B cell (primary cell): ENCODE results near the gene ANKRD11. TPM values are rescaled to one million over a fixed set of nuclear protein-coding genes. Genes with fewer than 3 reads are reported as not detected.

Experiments used
- ATAC-seq: fragments of 200-7000 bp; cut with Tn5 transposase; one replicate; pipeline ENCODE4 v1.10.0; 2021; ENCODE audit warnings: low read depth, mild to moderate bottlenecking, moderate number of reproducible peaks, moderate library complexity
- CTCF ChIA-PET: fragments of 350-600 bp; sonication (Branson Sonifier 250); formaldehyde crosslinking; loops from one replicate; lab custom pipeline; 2021; ENCODE audit warnings: antibody characterized with exemption, inconsistent platforms; lab: Charles Lee
- POLR2A ChIA-PET: fragments of 350-600 bp; sonication (Branson Sonifier 250); formaldehyde crosslinking; loops from one replicate; lab custom pipeline; 2021; ENCODE audit warnings: antibody characterized with exemption; lab: Charles Lee
- DNase-seq: peaks from one replicate; pipeline ENCODE4 v3.0.0; 2013
- H2AFZ ChIP-seq: 2 replicates; pipeline ENCODE4 v1.6.1; 2012; ENCODE audit warnings: mild to moderate bottlenecking, low read depth, low read length; ENCODE audit not compliant: insufficient read depth, poor library complexity, severe bottlenecking
- H3K27ac ChIP-seq, 2 donors: 1 replicate in 1 of 2; 2 replicates in 1 of 2; pipeline ENCODE4 v1.5.1; 2012 to 2013; ENCODE audit warnings: low read length in 2 of 2, mild to moderate bottlenecking in 2 of 2, moderate library complexity in 1 of 2
- H3K27me3 ChIP-seq, 4 experiments: fragments of 200-600 bp in 1 of 4; sonication (generic) in 1 of 4; replicated peaks in 1 of 4; 1 replicate in 2 of 4; 2 replicates in 2 of 4; pipeline versions ENCODE4 v1.6.1 to v1.7.0; 2013 to 2016; ENCODE audit warnings: low read length in 3 of 4, mild to moderate bottlenecking in 2 of 4, mixed read lengths in 1 of 4, moderate library complexity in 1 of 4; ENCODE audit not compliant: insufficient read depth in 4 of 4, control insufficient read depth in 3 of 4; ENCODE audit errors: control extremely low read depth in 1 of 4
- H3K36me3 ChIP-seq, 2 experiments: replicated peaks in 1 of 2; 1 replicate in 1 of 2; 2 replicates in 1 of 2; pipeline versions ENCODE4 v1.6.1 to v1.7.1; 2013; ENCODE audit warnings: low read length in 1 of 2; ENCODE audit not compliant: insufficient read depth in 2 of 2, control insufficient read depth in 1 of 2; ENCODE audit errors: control extremely low read depth in 1 of 2, extremely low read depth in 1 of 2
- H3K4me1 ChIP-seq, 2 donors: fragments of 200-600 bp in 1 of 2; sonication (generic) in 1 of 2; 1 replicate in 1 of 2; 2 replicates in 1 of 2; pipeline versions ENCODE4 v1.5.1 to v1.6.1; 2013 to 2017; ENCODE audit warnings: low read length in 2 of 2; ENCODE audit not compliant: control insufficient read depth in 2 of 2, insufficient read depth in 2 of 2
- H3K4me2 ChIP-seq: replicated peaks from 2 replicates; pipeline ENCODE3; 2012; ENCODE audit warnings: mild to moderate bottlenecking, low read depth, low read length; ENCODE audit not compliant: poor library complexity, severe bottlenecking
- H3K4me3 ChIP-seq, 5 experiments: fragments of 200-600 bp in 1 of 5; sonication (generic) in 1 of 5; 1 replicate in 3 of 5; 2 replicates in 2 of 5; pipeline versions ENCODE4 v1.5.1 to v1.7.0; 2011 to 2016; ENCODE audit warnings: low read length in 4 of 5, mild to moderate bottlenecking in 4 of 5, low read depth in 2 of 5, control low read depth in 1 of 5, moderate library complexity in 1 of 5; ENCODE audit not compliant: insufficient read depth in 1 of 5; ENCODE audit errors: control extremely low read depth in 1 of 5, extremely low read depth in 1 of 5
- H3K79me2 ChIP-seq: fragments of 200-600 bp; sonication (generic); one replicate; pipeline ENCODE4 v1.6.0; 2016; ENCODE audit warnings: low read length; ENCODE audit not compliant: control insufficient read depth, insufficient read depth
- H3K9ac ChIP-seq: fragments of 200-600 bp; sonication (generic); 2 replicates; pipeline ENCODE4 v1.6.1; 2017; ENCODE audit warnings: mild to moderate bottlenecking, low read length, moderate library complexity
- H3K9me3 ChIP-seq, 3 donors: one replicate each; pipeline versions ENCODE4 v1.6.1 to v1.7.1; 2013; ENCODE audit warnings: low read length in 2 of 3; ENCODE audit not compliant: control insufficient read depth in 2 of 3, insufficient read depth in 1 of 3; ENCODE audit errors: control extremely low read depth in 1 of 3
- H4K20me1 ChIP-seq: 2 replicates; pipeline ENCODE4 v1.6.0; 2012; ENCODE audit warnings: mild to moderate bottlenecking, low read length; ENCODE audit not compliant: insufficient read depth, control insufficient read depth, poor library complexity, severe bottlenecking
- H3K27ac Mint-ChIP-seq: one replicate; pipeline ENCODE4 v1.8.0; 2021; ENCODE audit warnings: mixed read lengths
- H3K27me3 Mint-ChIP-seq: one replicate; pipeline ENCODE4 v1.8.0; 2021; ENCODE audit warnings: mixed read lengths
- H3K4me1 Mint-ChIP-seq: one replicate; pipeline ENCODE4 v1.8.0; 2021; ENCODE audit warnings: mixed read lengths
- H3K4me3 Mint-ChIP-seq: one replicate; pipeline ENCODE4 v1.8.0; 2021; ENCODE audit warnings: mixed read lengths
- H3K9me3 Mint-ChIP-seq: one replicate; pipeline ENCODE4 v1.8.0; 2022; ENCODE audit warnings: mixed read lengths; ENCODE audit not compliant: insufficient read depth
- CTCF ChIP-seq: fragments of 200-600 bp; IDR thresholded peaks from one replicate; pipeline ENCODE4 v1.8.0; 2022; ENCODE audit warnings: antibody characterized with exemption, mild to moderate bottlenecking
- EZH2 ChIP-seq: IDR thresholded peaks from 2 replicates; pipeline ENCODE4 v1.6.1; 2012; ENCODE audit warnings: borderline replicate concordance, low read depth, mild to moderate bottlenecking, moderate library complexity, low read length; ENCODE audit not compliant: insufficient read depth, poor library complexity, severe bottlenecking
- whole genome bisulfite sequencing: methylation state at CpG from one replicate; pipeline ENCODE4 v1.1.5; 2013; ENCODE audit warnings: missing lambda C conversion rate; ENCODE audit not compliant: insufficient coverage; 5-methylcytosine and 5-hydroxymethylcytosine counted together
- intact Hi-C: fragments of 100-400 bp; cut with micrococcal nuclease; formaldehyde crosslinking; loops from one replicate; pipeline ENCODE4 v1.10.0; 2022
- polyA plus RNA-seq: library from polyadenylated mRNA; depleted of rRNA; stranded (reverse); fragments of >200 nt; gene quantifications from 2 replicates; pipeline ENCODE4 v1.2.3, GENCODE V29; 2012
- total RNA-seq, 2 donors: library from RNA; stranded (reverse); fragments of 120-200 nt in 1 of 2; gene quantifications; 1 replicate in 1 of 2; 2 replicates in 1 of 2; pipeline versions ENCODE4 v1.2.3 to v1.2.4, GENCODE V29; 2013 to 2022

Gene ANKRD11
- total and polyA plus RNA-seq, 2 donors (not counting 1 experiment from before 2014, with no cell fraction given), result 67.9 to 314 TPM

GRCh38 chr16:89531821-89532526 is 41.6 kb upstream of the ANKRD11 start:
- Mint-ChIP-seq H3K4me3 (no peak overlapping the region), H3K4me1 (peaks cover 22% of the 10 kb centered on the region), H3K27me3 (no peaks in the 10 kb centered on the region), H3K9me3 (no peaks in the 10 kb centered on the region), H3K27ac (no peak overlapping the region)
- ChIA-PET CTCF (no interaction called here), POLR2A (no interaction called here)
- WGBS, result 98% methylated on average over 29 of the region's 31 CpGs
- peaks cover 10 to 44% of the 10 kb centered on the region in 2 experiments for H3K36me3 ChIP-seq
- DNase-seq, result no peak
- H3K27ac ChIP-seq, result no peak overlapping the region
- no peak overlapping the region for H3K4me3 ChIP-seq
- peaks cover 23% of the 10 kb centered on the region for H4K20me1 ChIP-seq
- no peak for ATAC-seq
- H3K9me3 ChIP-seq, result no peaks in the 10 kb centered on the region
- no peak overlapping the region for H3K4me2 ChIP-seq
- H3K4me1 ChIP-seq, result peaks cover 23 to 24% of the 10 kb centered on the region in 2 donors
- TF ChIP-seq EZH2 (no peak), CTCF (no peak)
- intact Hi-C loops, result no loop called here
- H2AFZ ChIP-seq, result no peak overlapping the region
- H3K9ac ChIP-seq, result no peak overlapping the region
- H3K27me3 ChIP-seq, result no peaks in the 10 kb centered on the region
- peaks cover 61% of the 10 kb centered on the region for H3K79me2 ChIP-seq
